Fibroblast of peridontal ligament (primary cell): ENCODE measurements around the gene LRRC2.
"Not testable (repeated sequence)": the region's sequence is repeated elsewhere in the genome, so short reads cannot be mapped to it uniquely, and the experiment has no call there.

Source experiments
- DNase-seq: peaks from one replicate; pipeline ENCODE4 v3.0.0-alpha.2; 2010; ENCODE audit errors: extremely low read depth

LRRC2 gene

DNA sequence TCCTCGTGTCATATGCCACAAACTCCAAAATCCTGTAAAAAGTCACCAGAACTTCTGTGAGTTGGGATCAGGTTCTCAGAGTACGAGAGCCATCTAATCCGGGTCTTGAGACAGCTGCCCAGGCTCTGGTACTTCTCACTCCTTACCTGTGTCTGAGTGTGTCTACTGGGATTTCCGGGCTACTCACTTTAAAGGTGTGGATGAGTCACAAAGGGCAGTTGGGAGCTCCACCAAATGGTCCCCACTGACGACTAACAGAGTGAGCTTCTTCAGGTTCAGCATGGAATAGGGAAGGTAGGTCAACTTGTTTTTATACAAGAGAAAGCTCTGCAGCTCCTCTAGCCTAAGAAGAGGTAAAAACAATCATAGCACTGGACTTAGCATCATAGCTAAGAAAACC lies 38.9 kb downstream of the LRRC2 start:
- DNase-seq = no peak

DNA sequence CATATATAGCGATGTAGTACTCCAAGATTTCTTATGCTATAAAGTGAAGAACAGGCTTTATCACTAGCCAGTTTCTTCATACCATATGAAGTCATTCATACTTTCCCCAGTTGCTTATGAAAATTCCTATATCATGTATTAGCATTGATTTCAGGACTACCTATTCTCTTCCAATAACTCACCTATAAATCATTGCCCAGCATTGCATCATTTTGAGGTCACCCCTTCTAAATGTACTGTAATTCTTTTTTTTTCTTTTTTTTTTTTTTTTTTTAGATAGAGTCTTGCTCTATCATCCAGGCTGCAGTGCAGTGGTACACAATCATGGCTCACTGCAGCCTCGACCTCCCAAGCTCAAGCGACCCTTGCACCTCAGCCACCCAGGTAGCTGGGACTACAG lies 41.3 kb downstream of the LRRC2 start:
- DNase-seq = no peak

DNA sequence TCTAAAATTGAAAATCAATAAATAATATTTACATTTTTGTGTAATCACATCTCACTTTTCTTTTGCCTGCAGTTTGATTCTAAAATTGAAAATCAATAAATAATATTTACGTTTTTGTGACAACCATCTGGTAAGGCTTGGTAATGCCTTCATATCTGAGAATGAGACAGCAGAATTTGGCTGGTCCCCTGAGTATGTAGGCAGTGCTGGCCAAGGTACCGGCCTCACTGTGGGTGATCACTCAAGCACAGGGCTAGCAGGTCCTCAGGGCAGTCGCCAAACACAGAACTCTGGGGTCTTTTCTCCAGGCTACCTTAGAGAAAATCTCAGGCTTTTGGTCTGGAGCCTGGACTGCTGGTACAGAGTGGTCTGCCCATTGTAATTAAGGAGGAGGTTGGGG lies 42.1 kb downstream of the LRRC2 start:
- DNase-seq = no peak

DNA sequence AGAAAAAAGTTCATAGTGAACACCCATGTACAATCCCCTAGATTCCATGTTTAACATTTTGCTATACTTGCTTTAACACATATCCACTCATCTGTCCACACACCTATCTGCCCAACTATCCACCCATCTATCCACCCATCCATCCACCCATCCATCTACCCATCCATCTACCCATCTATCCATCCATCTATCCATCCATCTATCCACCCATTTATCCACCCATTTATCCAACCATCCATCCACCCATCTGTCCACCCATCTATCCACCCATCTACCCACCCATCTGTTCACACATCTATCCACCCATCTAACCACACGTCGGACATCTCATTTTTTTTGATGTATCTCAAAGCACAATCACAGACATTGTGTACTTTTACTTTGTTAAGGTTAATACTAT lies 42.5 kb downstream of the LRRC2 start:
- no peak for DNase-seq

DNA sequence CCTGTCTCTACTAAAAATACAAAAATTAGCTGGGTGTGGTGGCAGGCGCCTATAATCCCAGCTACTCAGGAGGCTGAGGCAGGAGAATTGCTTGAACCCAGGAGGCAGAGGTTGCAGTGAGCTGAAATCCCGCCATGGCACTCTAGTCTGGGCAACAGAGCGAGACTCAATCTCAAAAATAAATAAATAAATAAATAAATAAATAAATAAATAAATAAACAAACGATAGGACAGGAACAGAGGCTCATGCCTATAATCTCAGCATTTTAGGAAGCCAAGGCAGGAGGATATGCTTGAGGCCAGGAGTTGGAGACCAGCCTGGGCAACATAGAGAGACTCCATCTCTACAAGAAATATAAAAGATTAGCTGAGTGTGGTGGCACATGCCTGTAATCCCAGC lies 43.9 kb downstream of the LRRC2 start:
- not testable (repeated sequence) for DNase-seq

DNA sequence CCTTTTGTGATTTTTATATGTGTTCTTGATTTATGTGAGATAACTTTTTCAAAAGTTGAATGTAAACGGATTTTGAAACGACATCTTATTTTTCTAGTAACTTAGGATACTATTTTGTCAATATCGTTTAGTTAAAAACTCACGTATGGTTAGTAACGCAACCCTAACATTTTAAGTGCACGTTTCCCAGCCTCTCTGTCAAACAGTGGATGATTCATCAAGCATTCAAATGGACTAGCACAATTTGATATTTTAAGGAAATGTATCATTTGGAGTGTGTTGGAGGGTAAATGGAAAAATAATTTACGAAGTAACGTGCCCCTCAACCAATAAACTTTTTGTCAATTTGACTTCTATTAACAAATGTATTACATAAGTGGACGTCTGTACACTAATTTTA lies 45.0 kb downstream of the LRRC2 start:
- no peak for DNase-seq

DNA sequence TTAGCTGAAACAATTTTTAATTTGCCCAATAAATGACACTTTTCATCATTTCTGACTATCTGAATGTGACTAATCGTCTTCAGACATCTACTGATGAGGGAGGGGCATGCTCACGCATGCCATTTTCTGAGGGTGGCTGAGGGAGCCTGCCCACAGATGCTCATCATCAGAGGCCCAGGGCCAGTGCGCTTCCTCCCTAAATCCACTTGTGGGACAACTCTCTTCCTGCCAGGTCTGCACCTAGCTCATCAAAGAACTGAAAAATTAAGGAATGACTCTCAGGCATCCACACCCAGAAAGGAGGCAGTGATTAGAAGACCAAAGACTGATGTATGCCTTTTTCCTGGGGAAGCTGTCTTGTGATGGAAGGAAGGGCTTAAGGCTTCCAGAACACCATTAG lies 45.6 kb downstream of the LRRC2 start:
- DNase-seq = no peak

DNA sequence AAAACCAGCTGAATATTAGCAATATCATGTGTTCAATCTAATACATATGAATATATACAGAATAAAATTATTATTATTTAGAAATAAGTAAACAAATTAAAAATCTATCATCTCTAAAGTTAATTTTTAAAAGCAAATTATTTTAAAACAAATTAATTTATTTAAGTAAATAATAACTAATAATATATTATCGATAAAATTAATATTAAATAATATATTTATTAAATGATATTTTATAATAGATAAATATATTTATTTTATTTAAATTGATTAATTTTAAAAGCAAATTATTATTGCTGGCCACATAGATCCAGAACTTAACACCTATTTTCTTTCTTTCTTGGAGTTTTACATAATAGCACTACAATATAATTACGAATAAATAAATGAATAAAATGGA lies 46.1 kb downstream of the LRRC2 start:
- no peak for DNase-seq

DNA sequence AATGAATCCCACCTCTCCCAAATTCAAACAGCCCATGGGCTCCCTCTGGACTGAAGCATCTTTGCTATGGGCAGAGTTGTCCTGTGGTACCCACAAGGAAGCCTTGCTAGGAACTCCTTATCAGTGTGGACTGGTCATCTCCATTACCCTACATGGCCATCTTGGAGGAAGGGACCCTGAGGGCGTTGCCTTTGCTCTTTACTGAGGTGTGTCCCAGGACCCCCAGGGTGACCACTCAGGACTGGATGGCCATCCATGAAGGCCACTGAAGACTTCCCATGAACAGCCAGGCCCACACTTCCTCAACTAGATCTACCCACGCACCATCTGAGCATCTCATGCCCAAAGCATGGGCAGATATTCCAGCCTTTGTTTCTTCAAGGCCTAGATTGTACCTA lies 48.3 kb downstream of the LRRC2 start:
- DNase-seq = no peak

DNA sequence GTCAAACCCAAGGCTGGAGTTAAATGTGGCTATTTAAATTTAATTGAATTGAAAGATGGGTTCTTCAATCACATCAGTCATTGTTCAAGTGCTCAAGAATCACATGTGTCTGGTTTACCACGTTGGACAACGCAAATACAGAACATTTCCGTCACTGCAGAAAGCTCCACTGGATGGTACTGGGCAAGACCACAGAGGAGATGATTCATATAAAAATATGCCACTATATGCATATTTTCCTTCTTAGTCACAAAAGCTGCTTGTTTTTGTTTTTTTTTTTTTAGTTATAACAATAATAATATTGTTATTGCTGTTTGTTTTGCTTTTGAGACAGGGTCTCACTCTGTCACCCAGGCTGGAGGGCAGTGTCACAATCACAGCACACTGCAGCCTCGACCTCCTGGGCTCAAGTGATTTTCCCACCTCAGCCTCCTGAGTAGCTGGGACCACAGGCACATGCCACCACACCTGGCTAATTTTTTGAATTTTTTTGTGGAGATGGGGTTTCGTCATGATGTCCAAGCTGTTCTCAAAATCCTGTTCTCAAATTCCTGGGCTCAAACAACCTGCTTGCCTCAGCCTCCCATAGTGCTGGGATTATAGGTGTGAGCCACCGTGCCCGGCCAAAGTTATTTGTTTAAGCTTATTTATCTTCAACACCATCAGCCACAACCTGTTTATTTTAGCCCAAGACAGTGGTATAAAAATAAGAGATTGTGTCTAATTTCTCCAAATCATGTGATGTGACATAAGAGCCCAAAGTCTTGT lies 48.9 kb downstream of the LRRC2 start:
- peak; percentile 90 for DNase-seq

DNA sequence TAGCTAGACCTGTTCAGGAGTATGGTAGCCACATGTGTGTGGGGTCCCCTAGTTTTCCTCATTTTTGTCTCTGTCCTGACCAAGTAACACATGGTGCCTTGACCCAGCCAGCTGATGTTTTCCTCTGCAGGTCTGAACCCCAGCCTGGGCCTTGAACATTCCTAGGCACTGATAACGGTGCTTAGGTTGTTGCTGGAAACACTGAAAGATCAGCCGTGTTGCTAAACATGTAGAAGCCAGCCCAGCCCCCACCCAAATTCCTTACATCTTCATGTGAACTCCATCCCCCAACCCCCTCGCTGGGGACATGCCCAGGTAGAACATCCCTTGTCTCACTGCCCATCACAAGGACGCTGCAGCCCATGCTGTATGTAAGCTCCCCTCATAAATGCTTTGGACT lies 49.6 kb downstream of the LRRC2 start:
- DNase-seq = no peak

DNA sequence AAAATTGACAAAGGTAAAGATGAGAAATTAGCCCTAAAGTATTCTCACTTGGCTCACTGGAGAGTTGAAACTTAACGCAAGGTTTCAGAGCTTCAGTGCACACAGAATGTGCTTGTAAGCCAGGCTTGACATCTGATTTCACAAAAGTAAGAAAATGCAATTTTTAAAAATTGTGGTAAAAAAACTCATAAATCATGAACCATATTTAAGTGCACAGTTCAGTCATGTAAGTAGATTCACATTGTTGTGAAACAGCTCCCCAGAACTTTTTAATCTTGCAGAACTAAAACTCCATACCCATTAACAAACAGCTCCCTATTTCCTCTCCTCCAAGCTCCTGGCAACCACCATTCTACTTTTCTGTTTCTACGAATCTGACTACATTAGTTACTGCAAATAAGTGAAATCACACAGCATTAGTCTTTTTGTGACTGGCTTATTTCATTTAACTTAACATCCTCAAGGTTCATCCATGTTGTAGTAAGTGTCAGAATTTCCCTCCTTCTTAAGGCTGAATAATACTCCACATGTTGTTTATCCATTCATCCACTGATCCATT lies 53.8 kb downstream of the LRRC2 start:
- no peak for DNase-seq

DNA sequence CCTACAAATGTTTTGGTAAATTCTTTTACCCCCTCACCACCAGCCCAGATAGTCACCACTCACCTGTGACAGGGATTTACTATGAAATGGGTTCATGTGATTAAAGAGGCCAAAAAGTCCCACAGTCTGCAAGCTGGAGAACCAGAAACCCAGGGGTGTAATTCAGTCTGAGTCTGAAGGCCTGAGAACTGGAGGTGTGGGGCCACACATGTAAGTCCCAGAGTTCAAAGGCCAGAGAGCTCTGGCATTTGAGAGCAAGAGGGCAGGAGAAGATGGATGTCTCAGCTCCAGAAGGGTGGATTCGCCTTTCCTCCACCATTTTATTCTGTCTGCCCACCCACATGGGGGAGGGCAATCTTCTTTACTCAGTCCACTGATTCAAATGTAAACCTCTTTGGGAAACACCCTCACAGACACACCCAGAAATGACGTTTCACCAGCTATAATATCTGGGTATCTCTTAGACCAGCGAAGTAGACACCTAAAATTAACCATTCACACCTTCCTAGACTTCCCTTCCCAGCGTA lies 56.4 kb downstream of the LRRC2 start:
- no peak for DNase-seq

DNA sequence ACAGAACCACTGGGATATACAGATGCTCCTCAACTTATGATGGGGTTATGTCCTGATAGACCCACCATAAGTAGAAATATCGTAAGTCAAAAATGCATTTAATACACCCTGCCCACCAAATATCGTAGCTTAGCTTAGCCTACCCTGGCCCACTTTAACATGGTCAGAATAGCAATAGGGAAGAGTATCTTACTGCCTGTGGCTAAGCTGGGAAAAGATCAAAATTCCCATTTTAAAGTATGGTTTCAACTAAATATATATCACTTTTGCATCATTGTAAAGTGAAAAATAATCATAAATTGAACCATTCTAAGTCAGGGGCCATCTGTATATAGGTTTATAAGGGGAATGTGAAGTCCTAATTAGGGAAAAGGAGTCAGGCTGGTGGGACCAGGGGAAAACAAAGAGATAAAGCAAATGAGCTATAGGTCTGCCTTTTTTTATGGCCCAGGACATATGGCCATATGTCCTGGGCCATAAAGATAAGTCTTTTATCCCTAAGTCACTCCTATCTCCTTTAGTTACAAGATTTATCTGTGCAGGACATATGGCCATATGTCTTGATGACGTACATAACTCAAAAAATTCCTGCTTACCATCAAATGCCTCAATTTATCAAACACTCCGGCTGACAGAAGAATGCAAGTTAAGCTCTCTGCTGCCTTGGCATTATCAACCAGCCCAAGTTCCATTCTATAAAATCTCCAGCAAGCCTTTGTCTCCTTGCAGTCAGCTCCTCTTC lies 57.1 kb downstream of the LRRC2 start:
- no peak for DNase-seq

DNA sequence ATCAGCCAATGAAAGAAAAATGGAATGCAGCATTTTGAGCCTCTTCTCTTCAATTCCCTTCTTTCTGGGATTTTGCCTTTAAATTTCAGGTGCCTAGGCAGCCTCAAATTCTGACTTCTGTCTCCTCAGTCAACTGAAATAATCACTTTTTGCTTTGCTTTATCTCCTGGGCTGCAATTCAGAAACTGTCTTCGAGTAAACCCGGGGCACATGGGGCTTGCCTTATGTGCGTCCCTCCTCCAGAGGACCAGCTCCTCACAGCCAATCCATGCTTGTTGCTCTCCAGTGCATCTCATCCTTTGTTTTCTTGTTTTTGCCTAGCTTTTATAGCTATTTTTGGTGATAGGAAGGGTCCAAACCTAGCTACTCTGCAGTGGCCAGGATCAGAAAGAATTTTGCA lies 59.6 kb downstream of the LRRC2 start:
- DNase-seq = no peak

DNA sequence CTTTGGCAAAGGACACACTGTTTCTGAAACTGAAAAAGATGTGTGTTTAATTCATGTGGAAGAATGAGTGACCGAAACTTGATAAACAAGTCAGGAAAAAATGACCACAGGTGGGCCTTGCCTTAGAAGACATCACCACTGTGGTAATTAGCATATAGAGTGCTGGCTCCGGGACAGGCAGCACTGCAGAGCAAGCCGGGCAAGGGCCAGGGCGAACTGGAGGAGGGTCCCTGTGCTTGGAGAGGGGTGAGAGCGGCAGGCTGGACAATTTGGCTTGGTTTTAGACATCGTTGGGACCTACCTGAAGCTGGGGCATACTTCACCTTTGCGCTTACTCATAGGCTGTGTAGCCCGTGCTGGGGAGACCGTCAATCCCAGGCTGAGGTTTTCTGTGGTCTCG lies 60.1 kb downstream of the LRRC2 start:
- no peak for DNase-seq

DNA sequence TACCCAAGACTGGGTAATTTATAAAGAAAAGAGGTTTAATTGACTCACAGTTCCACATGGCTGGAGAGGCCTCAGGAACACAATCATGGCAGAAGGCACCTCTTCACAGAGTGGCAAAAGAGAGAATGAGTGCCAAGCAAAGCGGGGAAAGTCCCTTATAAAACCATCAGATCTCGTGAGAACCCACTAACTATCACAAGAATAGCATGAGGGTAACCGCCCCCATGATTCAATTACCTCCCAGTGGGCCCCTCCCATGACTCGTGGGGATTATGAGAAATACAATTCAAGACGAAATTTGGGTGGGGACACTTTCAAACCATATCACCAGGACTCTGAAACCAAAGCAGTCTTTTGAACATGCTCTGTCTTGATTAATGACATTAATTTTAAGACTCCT lies 61.3 kb downstream of the LRRC2 start:
- no peak for DNase-seq

DNA sequence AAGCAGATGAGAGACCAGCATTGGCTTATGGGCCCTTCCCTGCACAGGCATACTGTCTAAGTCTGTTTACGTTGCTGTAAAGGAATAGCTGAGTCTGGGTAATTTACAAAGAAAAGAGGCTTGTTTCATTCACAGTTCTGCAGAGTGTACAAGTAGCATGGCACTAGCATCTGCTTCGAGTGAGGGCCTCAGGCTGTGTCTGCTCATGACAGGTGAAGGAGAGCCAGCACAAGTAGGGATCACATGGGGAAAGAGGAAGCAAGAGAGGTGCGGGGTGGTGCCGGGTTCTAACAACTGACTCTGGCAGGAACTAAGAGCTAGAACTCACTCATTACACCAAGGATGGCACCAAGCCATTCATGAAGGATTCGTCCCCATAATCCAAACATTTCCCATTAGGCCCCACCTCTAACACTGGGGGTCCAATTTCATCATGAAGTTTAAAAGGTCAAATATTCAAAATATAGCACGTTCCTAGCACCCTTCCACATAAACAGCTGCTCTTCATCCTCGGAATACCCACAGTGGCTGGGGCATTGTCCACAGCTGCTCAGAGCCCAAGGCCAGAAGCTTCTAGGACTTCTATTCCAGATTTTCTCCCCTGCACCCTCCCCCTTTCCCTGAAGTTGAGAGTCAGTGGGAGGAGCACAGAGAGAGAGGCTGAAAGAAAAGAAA lies 62.8 kb downstream of the LRRC2 start:
- no peak for DNase-seq

DNA sequence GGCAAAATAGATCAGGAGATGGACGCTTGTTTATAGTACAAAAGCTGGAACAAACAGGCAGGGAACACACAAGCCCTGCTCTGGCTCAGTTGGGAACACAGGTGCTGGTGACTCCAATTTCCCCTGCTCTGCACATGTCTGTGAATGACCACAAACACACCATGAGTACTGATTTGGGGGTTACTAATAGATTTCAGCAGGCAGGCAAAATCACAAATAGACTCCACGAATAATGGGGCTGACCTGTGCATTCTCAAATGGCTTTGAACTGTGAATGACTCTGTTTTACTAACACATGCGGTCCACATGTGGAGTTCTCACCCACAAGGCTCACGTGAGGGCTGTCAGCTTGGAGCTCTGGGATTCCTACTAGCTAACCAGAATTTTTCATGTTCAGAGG lies 64.4 kb downstream of the LRRC2 start:
- DNase-seq = no peak

DNA sequence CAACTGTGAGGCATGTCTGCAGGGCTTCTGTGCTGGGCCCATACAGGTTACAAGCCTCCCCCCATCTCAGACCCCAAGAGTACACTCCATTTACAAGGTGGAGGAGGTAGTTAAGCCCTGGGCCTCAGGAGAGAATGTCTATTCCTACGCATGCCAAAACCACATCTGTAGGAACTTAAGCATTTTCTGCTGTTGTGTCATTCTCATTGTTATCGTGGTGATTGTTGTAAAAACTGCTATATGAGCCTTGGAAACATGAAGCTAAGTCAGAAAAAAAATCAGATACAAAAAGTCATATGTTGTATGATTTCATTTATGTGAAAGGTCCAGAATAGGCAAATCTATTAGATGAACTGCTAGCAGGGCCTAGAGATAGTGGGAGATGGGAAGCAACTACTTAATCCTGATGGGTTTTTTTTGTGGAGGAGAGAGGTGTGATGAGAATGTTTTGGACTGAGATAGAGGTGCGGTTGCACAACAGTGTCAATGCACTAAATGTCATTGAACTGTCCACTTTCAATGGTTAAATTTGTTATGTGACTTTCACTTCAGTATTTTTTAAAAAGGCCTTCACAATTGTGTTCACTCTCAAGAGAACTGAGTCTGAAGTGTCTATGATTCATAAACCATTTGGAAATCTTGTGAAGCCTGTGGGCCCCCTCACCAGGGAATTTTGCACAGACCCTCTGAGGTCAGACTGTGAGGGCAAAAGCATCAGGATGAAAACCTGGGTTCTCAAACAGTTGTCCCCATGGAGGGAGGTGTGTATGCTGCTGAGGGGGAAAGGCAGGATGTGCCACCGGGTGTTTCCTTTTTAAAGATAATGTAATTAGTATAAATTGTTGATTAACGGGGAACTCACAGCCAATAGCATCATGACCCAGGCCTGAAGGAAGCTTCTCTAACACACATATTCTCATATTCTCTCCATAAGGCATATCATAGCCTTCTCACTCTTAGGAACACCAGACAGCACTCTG lies 65.2 kb downstream of the LRRC2 start:
- DNase-seq = peak; percentile 83

DNA sequence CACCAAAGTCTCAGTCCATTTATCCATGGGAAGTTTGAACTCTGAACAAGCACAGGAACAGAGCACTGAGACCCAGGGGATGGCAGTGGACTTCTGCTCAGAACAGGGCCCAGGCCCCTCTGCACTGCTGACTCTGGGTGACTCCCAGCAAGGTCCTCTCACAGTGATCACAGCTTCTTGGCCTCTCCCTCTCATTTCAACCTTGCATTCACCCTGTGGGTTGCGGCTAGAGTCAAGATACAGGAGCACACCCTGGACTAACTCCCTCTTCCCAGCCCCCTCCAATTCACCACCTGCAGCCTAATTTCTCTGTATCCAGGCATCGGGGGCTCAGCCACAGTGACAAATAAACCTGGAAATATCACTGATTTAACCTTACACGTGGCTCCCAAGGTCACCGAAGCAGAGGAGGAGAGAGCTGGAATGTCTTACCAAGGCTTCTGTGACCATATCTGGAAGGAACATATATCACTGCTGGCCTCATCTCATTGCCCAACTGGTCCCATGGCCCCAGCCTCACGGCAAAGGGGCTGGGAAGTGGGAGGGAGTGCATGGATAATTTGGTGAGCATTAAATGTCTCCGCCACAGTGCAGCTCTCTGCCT lies 67.1 kb downstream of the LRRC2 start:
- DNase-seq = no peak
